Natural killer cell (primary cell): ENCODE data around the gene PLEKHA6. TPM values are rescaled to one million over a fixed set of nuclear protein-coding genes. Genes with fewer than 3 reads are reported as not detected.

Experiments used
- ATAC-seq, 3 donors: fragments of 150-1000 bp in 2 of 3; fragments of 200-7000 bp in 1 of 3; cut with Tn5 transposase; 1 replicate in 1 of 3; 2 replicates in 2 of 3; pipeline ENCODE4 v1.10.0; 2021; ENCODE audit warnings: mild to moderate bottlenecking in 2 of 3, moderate library complexity in 2 of 3
- DNase-seq, 2 donors: peaks; one replicate each; pipeline versions ENCODE4 v3.0.0 to v3.0.0-alpha.2; 2013 to 2021; ENCODE audit warnings: mixed read lengths in 1 of 2
- H3K27ac ChIP-seq: one replicate; pipeline ENCODE4 v1.5.1; 2013; ENCODE audit warnings: mild to moderate bottlenecking, low read length
- H3K27me3 ChIP-seq: one replicate; pipeline ENCODE4 v1.6.1; 2013; ENCODE audit warnings: low read length; ENCODE audit not compliant: control insufficient read depth, insufficient read depth
- H3K36me3 ChIP-seq: one replicate; pipeline ENCODE4 v1.6.1; 2013; ENCODE audit warnings: low read length; ENCODE audit not compliant: control insufficient read depth, insufficient read depth
- H3K4me1 ChIP-seq: one replicate; pipeline ENCODE4 v1.6.1; 2013; ENCODE audit warnings: low read length; ENCODE audit not compliant: control insufficient read depth, insufficient read depth
- H3K4me3 ChIP-seq: one replicate; pipeline ENCODE4 v1.5.1; 2013; ENCODE audit warnings: low read length
- H3K9me3 ChIP-seq: one replicate; pipeline ENCODE4 v1.6.1; 2013; ENCODE audit warnings: low read length; ENCODE audit not compliant: control insufficient read depth, insufficient read depth
- H3K27ac Mint-ChIP-seq, 2 donors: one replicate each; pipeline ENCODE4 v1.8.0; 2022; ENCODE audit warnings: mild to moderate bottlenecking in 2 of 2, mixed read lengths in 2 of 2, moderate library complexity in 1 of 2
- H3K27me3 Mint-ChIP-seq, 2 donors: one replicate each; pipeline ENCODE4 v1.8.0; 2022; ENCODE audit warnings: low read depth in 2 of 2, mixed read lengths in 2 of 2
- H3K36me3 Mint-ChIP-seq: one replicate; pipeline ENCODE4 v1.8.0; 2022; ENCODE audit warnings: mixed read lengths
- H3K4me1 Mint-ChIP-seq, 2 donors: one replicate each; pipeline ENCODE4 v1.8.0; 2022; ENCODE audit warnings: mixed read lengths in 2 of 2
- H3K4me3 Mint-ChIP-seq: one replicate; pipeline ENCODE4 v1.8.0; 2022; ENCODE audit warnings: mild to moderate bottlenecking, moderate library complexity, mixed read lengths
- H3K9me3 Mint-ChIP-seq, 2 donors: one replicate each; pipeline ENCODE4 v1.8.0; 2022; ENCODE audit warnings: mixed read lengths in 2 of 2
- CTCF ChIP-seq: fragments of 200-600 bp; IDR thresholded peaks from one replicate; pipeline ENCODE4 v1.8.0; 2022; ENCODE audit warnings: antibody characterized with exemption
- WGBS: methylation state at CpG from one replicate; pipeline ENCODE4 v1.1.7; 2013; ENCODE audit warnings: missing lambda C conversion rate; ENCODE audit not compliant: insufficient coverage; 5-methylcytosine and 5-hydroxymethylcytosine counted together
- intact Hi-C: fragments of 100-400 bp; cut with micrococcal nuclease; formaldehyde crosslinking; loops from one replicate; pipeline ENCODE4 v1.14.2; 2022
- total RNA-seq, 4 donors: library from RNA; stranded (reverse); fragments of 120-200 nt in 1 of 4; gene quantifications; one replicate each; pipeline versions ENCODE4 v1.2.3 to v1.2.4, GENCODE V29; 2013 to 2022

The PLEKHA6 gene
- total RNA-seq, 3 donors from 2014 or later (not counting 1 experiment from before 2014, with no cell fraction given): 0.10 to 0.43 (median 0.16) TPM

DNA sequence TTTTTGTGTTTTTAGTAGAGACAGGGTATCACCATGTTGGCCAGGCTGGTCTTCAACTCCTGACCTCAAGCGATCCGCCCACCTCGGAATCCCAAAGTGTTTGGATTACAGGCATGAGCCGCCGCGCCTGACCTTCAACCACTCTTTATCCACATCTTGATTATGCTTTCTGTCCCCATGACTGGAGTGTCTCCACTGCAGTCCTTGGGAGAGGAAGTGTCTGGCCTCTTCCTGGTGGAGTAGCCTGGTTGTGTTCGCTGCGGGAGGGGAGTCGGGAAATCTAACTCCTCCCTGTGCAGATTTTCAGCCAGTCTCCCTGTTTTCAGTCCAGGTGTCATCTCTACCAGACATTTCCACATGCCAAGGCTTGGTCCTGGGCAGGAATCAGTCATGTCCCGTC, 173.1 kb downstream of the PLEKHA6 start:
- Mint-ChIP-seq H3K36me3 (no peaks in the 10 kb centered on the region), H3K27me3 (peaks cover 35 to 47% of the 10 kb centered on the region in 2 donors), H3K9me3 (no peaks in the 10 kb centered on the region), H3K27ac (no peak overlapping the region), H3K4me3 (no peak overlapping the region), H3K4me1 (peaks cover 0 to 10% of the 10 kb centered on the region in 2 donors)
- Histone ChIP-seq H3K27ac (no peak overlapping the region), H3K36me3 (no peaks in the 10 kb centered on the region), H3K9me3 (no peaks in the 10 kb centered on the region), H3K4me1 (peaks cover 8% of the 10 kb centered on the region), H3K27me3 (peaks cover 2% of the 10 kb centered on the region), H3K4me3 (no peak overlapping the region)
- WGBS: 98% methylated on average over 7 of the region's 10 CpGs
- ATAC-seq (no peak), DNase-seq (no peak)
- intact Hi-C loops: no loop called here
- no peak for TF ChIP-seq CTCF

DNA sequence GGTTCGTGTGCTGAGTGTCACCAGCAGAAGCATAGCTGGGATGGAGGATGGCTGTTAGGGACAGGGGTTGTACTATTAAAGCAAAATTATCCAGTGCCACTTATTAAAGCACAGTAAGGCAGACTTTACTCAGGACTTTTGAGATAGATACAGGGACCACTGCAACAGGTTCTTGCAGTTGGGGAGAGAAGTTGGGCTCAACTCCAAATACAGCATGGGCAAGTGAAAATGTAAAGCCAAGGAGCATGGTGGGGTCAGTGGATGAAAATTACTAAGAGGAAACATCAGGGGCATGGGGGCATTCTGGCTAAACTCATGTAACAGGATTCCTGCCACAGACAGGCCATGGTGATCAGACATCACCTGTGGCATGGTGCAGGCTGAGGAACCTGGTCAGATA, 178.6 kb downstream of the PLEKHA6 start:
- Mint-ChIP-seq H3K36me3 (no peaks in the 10 kb centered on the region), H3K27ac (no peak overlapping the region), H3K4me1 (no peaks in the 10 kb centered on the region), H3K4me3 (no peak overlapping the region), H3K9me3 (no peaks in the 10 kb centered on the region), H3K27me3 (peaks cover 0 to 12% of the 10 kb centered on the region in 2 donors)
- intact Hi-C loops: no loop called here
- no peak overlapping the region for H3K27ac ChIP-seq
- no peak for TF ChIP-seq CTCF
- ATAC-seq (no peak), DNase-seq (no peak)
- 46% methylated on average over 1 of the region's 1 CpG for WGBS
- no peaks in the 10 kb centered on the region for H3K9me3 ChIP-seq
- no peak overlapping the region for H3K4me3 ChIP-seq
- no peaks in the 10 kb centered on the region for H3K36me3 ChIP-seq
- H3K4me1 ChIP-seq: no peaks in the 10 kb centered on the region
- H3K27me3 ChIP-seq: no peaks in the 10 kb centered on the region

DNA sequence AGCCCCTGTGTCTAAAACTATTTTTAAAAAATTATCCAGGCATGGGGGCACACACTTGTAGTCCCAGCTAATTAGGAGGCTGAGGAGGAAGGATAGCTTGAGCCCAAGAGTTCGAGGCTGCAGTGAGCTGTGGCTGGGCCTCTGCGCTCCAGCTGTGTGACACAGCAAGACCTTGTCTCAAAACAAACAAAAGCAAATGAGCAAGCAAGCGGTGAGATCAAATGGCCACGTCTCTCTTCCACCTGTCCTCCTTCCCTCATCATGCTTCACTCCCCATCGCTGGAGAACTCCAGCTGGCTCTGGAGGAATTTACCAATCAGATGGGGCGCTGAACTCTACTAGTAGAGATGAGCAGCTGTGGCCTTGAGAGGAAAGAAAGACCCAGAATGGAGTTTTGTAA, 179.6 kb downstream of the PLEKHA6 start:
- 75% methylated on average over 6 of the region's 6 CpGs for WGBS
- no peaks in the 10 kb centered on the region for H3K9me3 ChIP-seq
- Mint-ChIP-seq H3K9me3 (no peaks in the 10 kb centered on the region), H3K4me3 (no peak overlapping the region), H3K27me3 (peaks cover 0 to 12% of the 10 kb centered on the region in 2 donors), H3K36me3 (no peaks in the 10 kb centered on the region), H3K27ac (no peak overlapping the region), H3K4me1 (no peaks in the 10 kb centered on the region)
- H3K27ac ChIP-seq: no peak overlapping the region
- ATAC-seq (no peak), DNase-seq (no peak)
- TF ChIP-seq CTCF: no peak
- H3K27me3 ChIP-seq: no peaks in the 10 kb centered on the region
- intact Hi-C loops: no loop called here
- no peaks in the 10 kb centered on the region for H3K4me1 ChIP-seq
- H3K36me3 ChIP-seq: no peaks in the 10 kb centered on the region
- no peak overlapping the region for H3K4me3 ChIP-seq

DNA sequence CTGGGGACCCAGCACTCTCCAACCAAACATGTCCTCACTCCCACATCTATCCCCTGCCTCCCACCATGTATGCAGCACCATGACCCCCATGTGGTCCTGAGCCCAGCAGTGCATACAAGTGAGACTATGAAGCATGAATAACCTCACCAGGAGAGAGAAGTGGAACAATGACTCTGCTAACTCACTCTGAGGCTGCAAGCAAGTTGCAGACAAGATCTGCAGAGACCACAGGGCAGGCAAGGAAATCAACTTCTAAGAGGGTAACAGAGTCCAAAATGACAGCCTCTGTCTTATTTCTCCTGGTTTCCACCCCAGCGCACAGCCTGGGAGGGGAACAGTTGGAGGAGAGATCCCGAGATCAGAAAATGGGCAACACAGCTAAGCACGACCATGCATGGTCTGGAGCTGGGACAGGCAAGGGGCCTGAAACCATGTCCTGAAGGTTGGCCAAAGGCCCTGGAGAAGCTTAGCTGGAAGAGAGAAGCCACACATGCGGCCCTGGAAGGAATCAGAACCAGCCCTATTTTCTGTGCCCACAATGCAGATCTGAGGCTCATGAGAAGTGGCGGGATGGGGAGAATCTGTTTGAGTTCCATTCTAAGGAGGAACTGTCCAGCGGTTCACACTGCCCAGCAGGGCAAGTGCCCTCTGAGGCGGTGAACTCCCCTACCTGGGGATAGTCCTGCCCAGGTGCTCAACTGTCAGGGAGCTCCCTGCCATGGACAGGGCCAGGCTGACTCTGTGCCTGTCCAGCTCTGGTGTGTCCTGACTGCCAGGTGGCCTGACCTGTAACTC, 181.0 kb downstream of the PLEKHA6 start:
- no peaks in the 10 kb centered on the region for H3K4me1 ChIP-seq
- DNase-seq: no peak
- TF ChIP-seq CTCF: no peak
- no peak overlapping the region for H3K27ac ChIP-seq
- no peak overlapping the region for H3K27ac Mint-ChIP-seq
- no peaks in the 10 kb centered on the region for H3K9me3 Mint-ChIP-seq
- H3K9me3 ChIP-seq: no peaks in the 10 kb centered on the region
- WGBS: 85% methylated on average over 7 of the region's 7 CpGs
- no peaks in the 10 kb centered on the region for H3K27me3 ChIP-seq
- no peak for ATAC-seq
- H3K4me3 ChIP-seq: no peak overlapping the region
- H3K4me1 Mint-ChIP-seq: no peaks in the 10 kb centered on the region
- peaks cover 0 to 2% of the 10 kb centered on the region in 2 donors for H3K27me3 Mint-ChIP-seq
- H3K4me3 Mint-ChIP-seq: no peak overlapping the region
- H3K36me3 Mint-ChIP-seq: no peaks in the 10 kb centered on the region
- intact Hi-C loops: no loop called here
- no peaks in the 10 kb centered on the region for H3K36me3 ChIP-seq
